ENCODE measurements around the gene SLC25A28.
A peak's percentile ranks its signal among the peaks of the same experiment; 100 is the strongest.

SLC25A28 gene, protein sequence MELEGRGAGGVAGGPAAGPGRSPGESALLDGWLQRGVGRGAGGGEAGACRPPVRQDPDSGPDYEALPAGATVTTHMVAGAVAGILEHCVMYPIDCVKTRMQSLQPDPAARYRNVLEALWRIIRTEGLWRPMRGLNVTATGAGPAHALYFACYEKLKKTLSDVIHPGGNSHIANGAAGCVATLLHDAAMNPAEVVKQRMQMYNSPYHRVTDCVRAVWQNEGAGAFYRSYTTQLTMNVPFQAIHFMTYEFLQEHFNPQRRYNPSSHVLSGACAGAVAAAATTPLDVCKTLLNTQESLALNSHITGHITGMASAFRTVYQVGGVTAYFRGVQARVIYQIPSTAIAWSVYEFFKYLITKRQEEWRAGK

DNA sequence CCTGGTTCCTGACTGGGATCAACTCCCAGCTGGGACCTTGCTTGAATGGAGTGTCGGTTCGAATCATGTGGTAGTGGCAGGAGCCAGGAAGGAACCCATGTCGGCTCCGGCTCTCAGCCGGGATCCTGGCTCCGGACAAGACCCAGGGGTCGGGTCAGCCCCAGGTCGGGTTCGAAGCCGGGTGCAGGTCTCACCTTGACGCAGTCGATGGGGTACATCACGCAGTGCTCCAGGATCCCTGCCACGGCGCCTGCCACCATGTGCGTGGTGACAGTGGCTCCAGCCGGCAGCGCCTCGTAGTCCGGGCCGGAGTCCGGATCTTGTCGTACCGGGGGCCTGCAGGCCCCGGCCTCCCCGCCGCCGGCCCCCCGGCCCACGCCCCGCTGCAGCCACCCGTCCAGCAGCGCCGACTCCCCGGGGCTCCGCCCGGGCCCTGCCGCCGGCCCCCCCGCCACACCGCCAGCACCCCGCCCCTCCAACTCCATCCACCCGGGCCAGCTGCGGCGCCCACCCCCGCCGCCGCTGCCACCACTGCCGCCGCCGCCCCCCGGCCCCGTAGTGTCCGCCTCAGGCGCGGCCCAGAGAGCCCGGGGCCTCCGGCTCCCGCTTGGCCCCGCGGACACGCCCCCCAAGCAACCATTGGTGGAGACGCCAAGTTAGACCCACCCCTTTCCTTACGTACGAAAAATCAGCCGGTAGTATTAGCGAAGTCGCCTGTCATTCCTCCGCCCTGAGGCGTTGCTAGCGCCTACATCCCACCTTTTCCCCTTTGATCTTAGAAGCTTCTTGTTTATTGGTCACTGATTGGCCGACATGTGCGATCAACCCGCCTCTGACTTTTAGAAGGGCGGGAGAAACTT is at the start of gene SLC25A28:
TSS of gene SLC25A28 (minus strand) at position 589 of the 860 bp plus-strand sequence. CDS start at position 485, 104 bp downstream.
- peaks cover 15% of the 10 kb centered on the region for H3K27me3 Mint-ChIP-seq (ENCODE audit: low read depth, poor library complexity)
- H3K9me3 Mint-ChIP-seq: no peaks in the 10 kb centered on the region
- peaks cover 33% of the 10 kb centered on the region for H3K4me1 Mint-ChIP-seq
- H3K4me3 Mint-ChIP-seq: peak within 1 kb of the TSS; percentile 90
- peak; percentile 95 for DNase-seq
- peak within 1 kb of the TSS; percentile 98 for H3K27ac Mint-ChIP-seq
- H3K36me3 Mint-ChIP-seq (ENCODE audit: low read depth): no peaks in the 10 kb centered on the region
- no peak for TF ChIP-seq CTCF (IDR thresholded peaks at IDR 0.05)

GRCh38 chr10:99667108-99667751 is 47.0 kb upstream of the SLC25A28 start:
- no peak overlapping the region for H3K4me3 Mint-ChIP-seq
- H3K27me3 Mint-ChIP-seq (ENCODE audit: low read depth, poor library complexity): peaks cover 2% of the 10 kb centered on the region
- no peak overlapping the region for H3K27ac Mint-ChIP-seq
- no peak for TF ChIP-seq CTCF (IDR thresholded peaks at IDR 0.05)
- H3K4me1 Mint-ChIP-seq: no peaks in the 10 kb centered on the region
- no peak for DNase-seq
- H3K9me3 Mint-ChIP-seq: no peaks in the 10 kb centered on the region
- peaks cover 28% of the 10 kb centered on the region for H3K36me3 Mint-ChIP-seq (ENCODE audit: low read depth)

- DNase-seq: no peak
- H3K27ac Mint-ChIP-seq: no peak overlapping the region
- no peak for TF ChIP-seq CTCF (IDR thresholded peaks at IDR 0.05)
- no peaks in the 10 kb centered on the region for H3K9me3 Mint-ChIP-seq
- no peak overlapping the region for H3K4me3 Mint-ChIP-seq
- H3K36me3 Mint-ChIP-seq (ENCODE audit: low read depth): peaks cover 33% of the 10 kb centered on the region
- H3K27me3 Mint-ChIP-seq (ENCODE audit: low read depth, poor library complexity): peaks cover 2% of the 10 kb centered on the region
- H3K4me1 Mint-ChIP-seq: peaks cover 2% of the 10 kb centered on the region
Measured at GRCh38 chr10:99665304-99665703, 45.1 kb upstream of the SLC25A28 start.

DNA sequence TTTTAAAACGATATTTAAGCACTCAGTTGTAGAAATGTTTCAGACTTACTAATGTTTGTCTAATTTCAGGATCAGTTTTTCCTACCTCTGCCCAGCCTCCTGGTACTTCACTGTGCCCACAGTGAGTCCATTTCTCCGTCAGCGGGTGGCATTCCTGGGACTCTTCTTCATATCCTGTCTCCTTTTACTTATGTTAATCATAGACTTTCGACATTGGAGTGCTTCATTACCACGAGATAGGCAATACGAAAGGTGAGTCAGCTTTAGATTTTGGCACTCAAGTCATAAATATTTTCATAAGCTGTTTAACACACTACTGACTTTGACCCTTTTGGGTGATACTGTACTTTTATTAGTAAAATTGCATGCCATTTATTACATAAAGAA is 41.1 kb upstream of the SLC25A28 start:
- Mint-ChIP-seq H3K4me3 (peak overlapping the region; percentile 54), H3K27ac (no peak overlapping the region), H3K36me3 (ENCODE audit: low read depth) (peaks cover 28% of the 10 kb centered on the region), H3K27me3 (ENCODE audit: low read depth, poor library complexity) (peaks cover 29% of the 10 kb centered on the region), H3K4me1 (peaks cover 20% of the 10 kb centered on the region), H3K9me3 (no peaks in the 10 kb centered on the region)
- TF ChIP-seq CTCF (IDR thresholded peaks at IDR 0.05): no peak
- no peak for DNase-seq

GRCh38 chr10:99660662-99661376 is 40.6 kb upstream of the SLC25A28 start:
- TF ChIP-seq CTCF (IDR thresholded peaks at IDR 0.05): no peak
- Mint-ChIP-seq H3K4me1 (peaks cover 20% of the 10 kb centered on the region), H3K27ac (no peak overlapping the region), H3K4me3 (peak overlapping the region; percentile 54), H3K36me3 (ENCODE audit: low read depth) (peaks cover 24% of the 10 kb centered on the region), H3K9me3 (no peaks in the 10 kb centered on the region), H3K27me3 (ENCODE audit: low read depth, poor library complexity) (peaks cover 34% of the 10 kb centered on the region)
- DNase-seq: no peak
